NCI-H345 treated with DMSO at 0.1 percent for 48 hours (cell line): ENCODE measurements around the gene SLC26A5.

ENCODE experiments used
- DNase-seq: peaks from one replicate; lab custom pipeline; 2025; ENCODE audit not compliant: unreplicated experiment; lab: John Stamatoyannopoulos, UW

Gene SLC26A5

DNA sequence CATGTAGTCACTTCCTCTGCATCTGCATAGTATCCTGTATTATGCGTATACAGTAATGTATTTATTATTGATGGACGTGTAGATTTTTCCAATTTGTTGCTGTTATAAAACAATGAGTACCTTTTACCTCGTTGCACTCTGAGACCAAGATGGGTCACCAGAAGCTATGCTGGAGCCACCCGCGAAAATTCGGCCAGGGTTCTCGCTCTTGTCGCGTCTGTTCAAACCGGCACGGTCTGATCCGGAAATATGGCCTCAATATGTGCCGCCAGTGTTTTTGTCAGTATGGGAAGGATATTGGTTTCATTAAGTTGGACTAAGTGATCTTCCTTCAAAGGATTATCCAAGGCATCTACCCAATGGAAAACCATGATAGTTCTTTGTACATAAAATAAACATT lies 97.6 kb downstream of the SLC26A5 start:
- no peak for DNase-seq

DNA sequence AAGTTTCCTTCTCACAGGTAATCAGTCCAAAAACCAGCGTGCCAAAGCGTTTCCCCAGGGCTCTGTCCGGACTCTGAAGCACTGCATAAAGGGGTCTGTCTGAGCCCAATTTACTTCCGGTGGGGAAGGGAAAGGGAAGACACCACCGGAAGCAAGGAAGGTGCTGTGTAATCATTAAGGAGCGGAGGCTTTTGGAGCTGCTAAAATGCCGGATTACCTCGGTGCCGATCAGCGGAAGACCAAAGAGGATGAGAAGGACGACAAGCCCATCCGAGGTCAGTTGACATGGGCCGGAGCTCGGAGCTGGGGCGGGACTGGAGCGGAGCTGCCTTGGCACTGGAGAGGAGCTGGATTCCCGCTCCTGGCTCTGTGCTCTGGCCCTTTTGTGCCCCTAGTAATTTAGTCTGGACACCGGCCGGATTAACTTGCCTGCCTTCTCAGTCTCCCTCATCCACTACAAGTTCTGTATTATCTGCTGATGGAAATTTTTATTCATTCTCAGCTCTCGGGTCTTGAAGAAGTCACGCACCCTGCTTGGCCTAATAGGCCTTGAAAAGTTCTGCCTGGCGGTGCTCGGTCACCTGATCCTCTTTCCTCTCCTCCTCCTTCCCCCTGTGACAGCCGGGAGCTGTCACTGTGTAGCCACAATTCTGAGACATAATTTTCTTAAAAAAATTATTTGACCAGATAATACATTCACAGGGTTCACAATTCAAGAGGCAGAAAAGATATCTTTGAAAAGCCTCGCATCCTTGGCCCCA lies 98.3 kb downstream of the SLC26A5 start, which contains the start of gene PSMC2:
Gene PSMC2, plus strand, starts transcription at position 137 of the 761 bp plus-strand sequence. Its CDS starts 69 bp downstream, at position 206.
- DNase-seq = peak; percentile 83

DNA sequence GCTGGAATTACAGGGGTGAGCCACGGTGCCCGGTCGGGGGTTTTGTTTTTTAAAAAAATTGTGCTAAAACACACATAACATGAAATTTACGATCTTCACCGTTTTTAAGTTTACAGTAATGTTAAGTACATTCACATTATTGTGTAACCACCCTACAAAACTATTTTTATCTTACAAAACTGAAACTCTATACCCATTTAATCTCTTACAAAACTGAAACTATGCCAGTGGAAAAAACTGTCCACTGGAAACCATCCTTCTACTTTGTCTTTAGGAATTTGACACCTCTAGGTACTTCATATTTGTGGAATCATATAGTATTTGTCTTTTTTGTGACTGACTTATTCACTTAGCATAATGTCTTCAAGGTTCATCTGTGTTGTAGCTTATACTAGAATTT lies 99.6 kb downstream of the SLC26A5 start:
- no peak for DNase-seq

DNA sequence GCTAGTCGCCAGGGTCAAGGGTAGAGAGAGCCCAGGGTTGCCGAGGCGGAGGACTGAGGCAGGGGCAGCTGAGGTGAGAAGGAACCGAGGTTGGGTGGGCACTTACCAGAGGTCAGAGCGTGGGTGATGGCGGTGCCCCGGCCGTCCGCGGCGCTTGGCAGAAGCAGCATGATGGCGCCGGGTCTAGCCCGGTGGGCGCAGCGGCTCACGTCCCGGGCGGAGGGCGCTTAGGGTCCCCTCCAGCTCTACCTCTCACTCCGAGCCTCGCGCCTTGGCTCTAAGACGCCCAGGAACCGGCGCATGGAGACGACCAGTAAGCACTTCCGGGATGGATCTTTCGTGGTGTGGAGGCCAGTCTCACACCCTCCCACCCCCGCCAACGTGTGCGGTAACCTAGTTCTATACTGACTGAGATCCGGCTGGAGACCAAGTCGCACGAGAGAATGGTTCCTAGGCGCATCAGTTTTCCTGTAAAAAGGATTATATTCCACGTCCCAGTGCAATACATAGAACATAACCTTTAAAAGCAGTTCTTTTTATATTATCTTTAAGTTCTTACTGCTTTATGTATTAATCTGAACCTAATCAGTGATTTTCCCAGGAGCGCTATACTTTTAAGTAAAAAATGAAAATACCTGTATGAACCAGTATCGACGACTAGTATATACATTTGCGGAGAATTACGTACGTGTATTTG lies 101.4 kb downstream of the SLC26A5 start, which contains the start of gene DNAJC2:
Gene DNAJC2, minus strand, starts transcription at position 315 of the 697 bp plus-strand sequence. Its CDS starts 145 bp downstream, at position 170.
- DNase-seq = peak; percentile 84

DNA sequence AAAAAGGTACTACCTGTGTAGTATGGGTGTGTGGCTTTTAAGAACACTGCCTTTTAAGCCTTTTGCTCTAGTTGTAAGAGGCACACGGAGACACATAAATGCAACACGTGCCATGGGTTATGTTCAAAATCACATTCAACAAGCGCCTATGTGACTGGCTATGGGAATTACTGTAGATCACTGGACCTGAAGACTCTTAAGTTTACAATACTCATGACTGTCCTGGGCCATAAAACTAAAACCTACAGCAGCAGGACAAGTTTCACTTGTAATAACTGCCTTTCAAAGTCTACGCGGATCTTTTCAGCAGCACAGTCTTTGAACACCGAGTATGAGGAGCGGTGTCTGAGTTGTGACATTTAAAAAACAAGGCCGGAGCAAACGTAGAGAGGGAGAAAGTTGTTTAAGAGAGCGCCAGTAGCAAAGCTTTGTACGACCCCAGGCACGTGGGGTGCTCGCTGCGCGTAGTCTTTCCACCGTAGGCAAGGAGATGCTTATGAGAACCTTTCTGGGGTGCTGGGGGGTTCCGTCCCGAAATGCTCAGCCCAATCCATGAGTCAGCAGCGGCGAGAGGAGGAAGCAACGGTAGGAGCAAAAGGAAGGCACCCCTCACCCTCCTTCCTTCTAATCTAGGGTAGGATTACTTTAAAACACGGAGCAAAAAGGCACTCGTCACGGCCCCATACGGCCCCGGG lies 102.1 kb downstream of the SLC26A5 start:
- DNase-seq = peak; percentile 18

DNA sequence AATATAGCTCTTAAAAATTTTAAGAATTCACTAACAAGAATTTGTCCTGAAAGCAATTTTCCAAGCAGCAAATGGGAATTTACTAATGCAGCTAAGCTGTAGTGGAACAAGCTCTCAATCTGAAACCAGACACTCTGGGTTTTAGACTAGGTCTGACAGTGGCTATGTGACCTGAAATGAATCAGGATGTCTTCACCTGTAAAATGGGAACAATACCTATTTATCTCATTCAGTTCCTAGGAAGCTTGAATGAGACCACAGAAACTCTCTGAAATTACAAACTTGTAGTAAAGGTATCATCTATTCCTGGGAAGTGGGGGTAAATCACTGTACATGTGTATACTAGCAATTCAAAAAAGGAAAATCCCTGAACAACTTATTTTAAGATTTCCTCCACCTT lies 102.7 kb downstream of the SLC26A5 start:
- no peak for DNase-seq

DNA sequence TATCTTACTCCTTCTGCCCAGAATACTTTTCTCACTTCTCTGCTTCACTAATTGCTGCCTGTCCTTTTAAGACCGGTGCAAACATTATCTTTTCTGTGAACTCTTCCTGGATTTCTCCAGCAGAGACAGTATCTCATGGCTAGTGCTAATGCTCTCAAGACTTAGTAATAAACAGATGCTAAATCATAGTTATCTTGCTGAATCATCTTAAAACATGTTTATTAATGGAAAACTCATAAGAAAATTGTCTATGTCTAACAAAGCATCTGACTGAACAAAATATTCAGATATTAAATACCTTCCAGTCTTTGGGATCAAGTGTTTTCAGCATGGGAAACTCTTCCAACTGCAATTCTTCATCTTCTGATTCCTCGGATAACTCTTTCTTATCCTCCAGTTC lies 104.5 kb downstream of the SLC26A5 start:
- DNase-seq = no peak

DNA sequence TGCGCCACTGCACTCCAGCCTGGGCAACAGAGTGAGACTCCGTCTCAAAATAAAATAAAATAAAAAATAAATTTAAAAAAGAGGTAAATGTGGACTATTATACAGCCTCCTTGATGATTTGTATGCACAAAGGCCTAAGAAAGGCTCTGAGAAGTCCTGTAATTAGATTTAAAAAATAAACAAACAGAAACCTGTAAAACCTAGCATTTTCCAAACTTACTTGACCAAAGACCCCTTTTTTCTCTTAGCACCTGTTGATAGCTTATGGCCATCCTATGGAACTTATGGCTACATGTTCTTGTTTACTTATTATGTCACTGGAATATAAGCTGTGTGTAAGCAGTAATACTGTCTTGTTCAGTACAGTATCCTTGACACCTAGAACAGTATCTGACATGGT lies 107.1 kb downstream of the SLC26A5 start:
- DNase-seq = no peak

DNA sequence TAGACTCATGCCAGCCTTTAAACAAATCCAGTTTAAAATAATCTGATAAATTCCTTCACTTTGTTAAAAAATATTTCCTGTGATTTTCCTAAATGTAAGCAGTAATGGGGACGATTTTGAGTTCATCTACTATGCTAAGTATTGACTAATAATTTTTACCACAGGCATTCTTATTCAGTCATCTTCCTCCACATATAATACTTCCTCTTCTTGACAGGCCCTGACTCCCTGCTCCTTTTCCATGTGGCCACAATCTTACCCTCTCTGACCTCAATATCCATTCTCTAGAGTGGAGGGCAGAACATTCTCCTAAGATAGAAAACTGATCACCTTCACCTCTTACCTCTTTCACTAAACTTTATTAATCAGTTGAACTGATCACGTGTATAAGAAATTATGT lies 109.2 kb downstream of the SLC26A5 start:
- no peak for DNase-seq

DNA sequence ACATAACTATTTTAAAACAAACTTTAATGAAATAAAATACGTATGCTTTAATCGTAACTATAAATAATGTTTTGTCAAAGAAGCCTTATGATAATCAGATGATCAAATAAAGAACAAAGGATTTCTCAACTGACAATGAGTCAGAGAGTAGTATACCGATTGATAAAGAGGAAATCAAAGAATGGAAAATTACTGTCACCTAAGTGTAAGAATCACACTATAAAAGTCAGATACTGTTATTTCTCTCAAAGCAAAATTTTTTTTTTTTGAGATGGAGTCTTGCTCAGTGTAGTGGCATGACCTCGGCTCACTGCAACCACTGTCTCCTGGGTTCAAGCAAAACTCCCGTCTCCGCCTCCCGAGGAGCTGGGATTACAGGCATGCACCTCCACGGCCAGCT lies 120.3 kb downstream of the SLC26A5 start:
- DNase-seq = no peak
